GM12878 (cell line): ENCODE data around the gene CNDP1.

Source experiments
- EZH2 ChIP-seq: IDR thresholded peaks from 2 replicates; pipeline ENCODE4 v1.6.1; 2012; ENCODE audit warnings: low read depth, mild to moderate bottlenecking, control low read depth, inconsistent platforms, low read length, borderline replicate concordance; ENCODE audit not compliant: control insufficient read depth
- MXI1 ChIP-seq: fragments of 150-350 bp; IDR thresholded peaks from 2 replicates; pipeline ENCODE4 v1.6.1; 2011; ENCODE audit warnings: low read depth, mild to moderate bottlenecking, inconsistent platforms, low read length, improper control_type of control experiment
- PML ChIP-seq: IDR thresholded peaks from 2 replicates; pipeline ENCODE4 v1.6.1; 2012; ENCODE audit warnings: low read length, inconsistent platforms
- POLR2A ChIP-seq: IDR thresholded peaks from 2 replicates; pipeline ENCODE4 v1.6.1; 2011; ENCODE audit warnings: low read depth, mild to moderate bottlenecking, low read length
- TF ChIP-seq, protein P1 (sequence below), 3 experiments: IDR thresholded peaks in 2 of 3; conservative IDR thresholded peaks in 1 of 3; 2 replicates each; pipeline ENCODE4 v1.5.1; 2011; ENCODE audit warnings: low read depth in 3 of 3, low read length in 3 of 3, mild to moderate bottlenecking in 3 of 3, control low read depth in 2 of 3, moderate library complexity in 2 of 3, inconsistent platforms in 1 of 3, mixed read lengths in 1 of 3; ENCODE audit not compliant: control insufficient read depth in 2 of 3, insufficient read depth in 1 of 3; ENCODE audit errors: extremely low read depth in 1 of 3

DNA sequence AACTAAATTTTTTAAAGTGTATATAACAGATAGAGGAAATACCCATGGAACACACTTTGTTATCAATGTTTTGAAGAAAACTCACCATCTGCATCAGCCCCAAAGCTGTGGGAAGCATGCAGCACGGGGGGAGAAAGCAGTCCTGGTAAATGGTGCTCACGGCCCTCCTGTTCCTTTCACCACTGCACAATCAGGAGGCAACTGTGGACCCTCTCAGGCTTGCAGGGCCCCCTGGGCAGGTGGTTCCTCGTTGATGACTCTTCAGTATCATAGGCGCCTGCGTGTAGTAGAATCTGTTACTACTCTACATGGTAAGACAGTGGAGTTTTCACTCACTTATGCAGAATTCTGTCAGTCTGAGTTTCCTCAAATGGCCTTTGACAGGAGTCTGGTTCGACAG, 4.9 kb upstream of the CNDP1 start:
- TF ChIP-seq PML: no peak
- no peak for TF ChIP-seq POLR2A
- TF ChIP-seq, protein P1, sequence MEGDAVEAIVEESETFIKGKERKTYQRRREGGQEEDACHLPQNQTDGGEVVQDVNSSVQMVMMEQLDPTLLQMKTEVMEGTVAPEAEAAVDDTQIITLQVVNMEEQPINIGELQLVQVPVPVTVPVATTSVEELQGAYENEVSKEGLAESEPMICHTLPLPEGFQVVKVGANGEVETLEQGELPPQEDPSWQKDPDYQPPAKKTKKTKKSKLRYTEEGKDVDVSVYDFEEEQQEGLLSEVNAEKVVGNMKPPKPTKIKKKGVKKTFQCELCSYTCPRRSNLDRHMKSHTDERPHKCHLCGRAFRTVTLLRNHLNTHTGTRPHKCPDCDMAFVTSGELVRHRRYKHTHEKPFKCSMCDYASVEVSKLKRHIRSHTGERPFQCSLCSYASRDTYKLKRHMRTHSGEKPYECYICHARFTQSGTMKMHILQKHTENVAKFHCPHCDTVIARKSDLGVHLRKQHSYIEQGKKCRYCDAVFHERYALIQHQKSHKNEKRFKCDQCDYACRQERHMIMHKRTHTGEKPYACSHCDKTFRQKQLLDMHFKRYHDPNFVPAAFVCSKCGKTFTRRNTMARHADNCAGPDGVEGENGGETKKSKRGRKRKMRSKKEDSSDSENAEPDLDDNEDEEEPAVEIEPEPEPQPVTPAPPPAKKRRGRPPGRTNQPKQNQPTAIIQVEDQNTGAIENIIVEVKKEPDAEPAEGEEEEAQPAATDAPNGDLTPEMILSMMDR (IDR thresholded peaks at IDR 0.05 in 2 of 3, conservative IDR thresholded peaks at IDR 0.05 in 1 of 3; ENCODE audit: control insufficient read depth in 2 of 3, extremely low read depth in 1 of 3, insufficient read depth in 1 of 3, low read depth in 3 of 3, low read length in 3 of 3): no peak
- TF ChIP-seq MXI1: no peak
- no peak for TF ChIP-seq EZH2
